Smooth muscle cell (in vitro differentiated cells): ENCODE data around the gene LCAT. TPM values are rescaled to one million over a fixed set of nuclear protein-coding genes. Genes with fewer than 3 reads are reported as not detected.

Experiments used
- DNase-seq: peaks from one replicate; lab custom pipeline; 2025; ENCODE audit not compliant: unreplicated experiment; lab: John Stamatoyannopoulos, UW
- H2AFZ ChIP-seq: fragments of 200-600 bp; sonication (generic); 2 replicates; pipeline ENCODE4 v1.6.0; 2016; ENCODE audit warnings: antibody characterized with exemption, low read depth, mild to moderate bottlenecking
- H3F3A ChIP-seq: fragments of 200-600 bp; sonication (generic); 2 replicates; pipeline ENCODE4 v1.6.0; 2017; ENCODE audit warnings: antibody characterized with exemption, low read depth
- H3K27ac ChIP-seq: fragments of 200-600 bp; sonication (generic); 2 replicates; pipeline ENCODE4 v1.5.1; 2016; ENCODE audit warnings: low read depth, mild to moderate bottlenecking
- H3K27me3 ChIP-seq: fragments of 200-600 bp; sonication (generic); 2 replicates; pipeline ENCODE4 v1.6.1; 2016; ENCODE audit warnings: low read depth, mild to moderate bottlenecking
- H3K36me3 ChIP-seq: fragments of 200-600 bp; sonication (generic); 2 replicates; pipeline ENCODE4 v1.5.1; 2016; ENCODE audit warnings: low read depth
- H3K4me1 ChIP-seq: fragments of 200-600 bp; sonication (generic); 2 replicates; pipeline ENCODE4 v1.5.1; 2016; ENCODE audit warnings: low read depth
- H3K4me2 ChIP-seq: fragments of 200-600 bp; sonication (generic); 2 replicates; pipeline ENCODE4 v1.6.0; 2016; ENCODE audit warnings: mild to moderate bottlenecking
- H3K4me3 ChIP-seq: fragments of 200-600 bp; sonication (generic); 2 replicates; pipeline ENCODE4 v1.5.1; 2016; ENCODE audit warnings: mild to moderate bottlenecking
- H3K79me2 ChIP-seq: fragments of 200-600 bp; sonication (generic); 2 replicates; pipeline ENCODE4 v1.6.0; 2016; ENCODE audit warnings: low read depth, mild to moderate bottlenecking
- H3K9ac ChIP-seq: fragments of 200-600 bp; sonication (generic); 2 replicates; pipeline ENCODE4 v1.6.0; 2016; ENCODE audit warnings: low read depth
- H3K9me3 ChIP-seq: fragments of 200-600 bp; sonication (generic); replicated peaks from 2 replicates; pipeline ENCODE4 v1.5.1; 2016; ENCODE audit warnings: low read depth
- H4K20me1 ChIP-seq: fragments of 200-600 bp; sonication (generic); 2 replicates; pipeline ENCODE4 v1.6.0; 2016; ENCODE audit warnings: low read depth
- CTCF ChIP-seq: fragments of 200-600 bp; sonication (generic); IDR thresholded peaks from 2 replicates; pipeline ENCODE4 v1.5.1; 2017; ENCODE audit warnings: borderline replicate concordance, mild to moderate bottlenecking, antibody characterized with exemption; ENCODE audit not compliant: insufficient read depth, poor library complexity, severe bottlenecking
- WGBS: methylation state at CpG from one replicate; pipeline ENCODE4 v1.1.7; 2016; ENCODE audit warnings: low lambda C conversion rate; 5-methylcytosine and 5-hydroxymethylcytosine counted together
- polyA plus RNA-seq: library from polyadenylated mRNA; unstranded; fragments of >200 nt; fragmentation: Nextera tagmentation; extraction: Ambion mirVana; gene quantifications from 2 replicates; pipeline ENCODE4 v1.2.1, GENCODE V29; 2016
- total RNA-seq: library from RNA; depleted of rRNA; stranded (reverse); fragments of >200 nt; gene quantifications from 2 replicates; pipeline ENCODE4 v1.2.3, GENCODE V29; 2014

Gene LCAT
- total and polyA plus RNA-seq, 2 experiments from 2014 or later, result 14.3 to 34.6 TPM

GRCh38 chr16:67931712-67932461, 12.0 kb downstream of the LCAT start, which contains the start of gene CTRL:
Gene CTRL (minus strand): TSS chr16:67931862. CDS start chr16:67931852, 10 bp downstream.
- H3K27ac ChIP-seq, result no peak within 1 kb of the TSS
- H3K36me3 ChIP-seq, result no peaks in the 10 kb centered on the region
- 90% methylated on average over 15 of the region's 15 CpGs for WGBS
- peaks cover 10% of the 10 kb centered on the region for H3K4me1 ChIP-seq
- DNase-seq, result no peak
- H3K79me2 ChIP-seq, result no peaks in the 10 kb centered on the region
- no peak for TF ChIP-seq CTCF
- no peak within 1 kb of the TSS for H2AFZ ChIP-seq
- no peak within 1 kb of the TSS for H3K9ac ChIP-seq
- H4K20me1 ChIP-seq, result peaks cover 28% of the 10 kb centered on the region
- H3K27me3 ChIP-seq, result no peaks in the 10 kb centered on the region
- H3K4me3 ChIP-seq, result no peak within 1 kb of the TSS
- no peak within 1 kb of the TSS for H3K4me2 ChIP-seq
- H3K9me3 ChIP-seq, result no peaks in the 10 kb centered on the region
- no peaks in the 10 kb centered on the region for H3F3A ChIP-seq

- Histone ChIP-seq H3K4me3 (no peak overlapping the region), H3K4me1 (peaks cover 8% of the 10 kb centered on the region), H2AFZ (no peak overlapping the region), H3F3A (no peaks in the 10 kb centered on the region), H3K79me2 (no peaks in the 10 kb centered on the region), H3K27ac (no peak overlapping the region), H3K4me2 (no peak overlapping the region), H4K20me1 (peaks cover 40% of the 10 kb centered on the region), H3K36me3 (no peaks in the 10 kb centered on the region), H3K27me3 (no peaks in the 10 kb centered on the region), H3K9me3 (no peaks in the 10 kb centered on the region), H3K9ac (no peak overlapping the region)
- TF ChIP-seq CTCF, result no peak
- no peak for DNase-seq
- WGBS, result 94% methylated on average over 12 of the region's 17 CpGs
Observed at GRCh38 chr16:67930678-67931211, 13.2 kb downstream of the LCAT start.

GRCh38 chr16:67930191-67930590, 13.7 kb downstream of the LCAT start:
- Histone ChIP-seq H3K27ac (no peak overlapping the region), H2AFZ (no peak overlapping the region), H3K79me2 (no peaks in the 10 kb centered on the region), H3K9ac (no peak overlapping the region), H4K20me1 (peaks cover 45% of the 10 kb centered on the region), H3K27me3 (no peaks in the 10 kb centered on the region), H3F3A (no peaks in the 10 kb centered on the region), H3K4me1 (peaks cover 6% of the 10 kb centered on the region), H3K9me3 (no peaks in the 10 kb centered on the region), H3K4me3 (no peak overlapping the region), H3K4me2 (no peak overlapping the region), H3K36me3 (no peaks in the 10 kb centered on the region)
- no peak for DNase-seq
- TF ChIP-seq CTCF, result no peak
- WGBS, result 98% methylated on average over 14 of the region's 14 CpGs
